ENCODE results near the gene CXADR. TPM values are rescaled to one million over a fixed set of nuclear protein-coding genes. Genes with fewer than 3 reads are reported as not detected.
A peak's percentile ranks its signal among the peaks of the same experiment; 100 is the strongest.

Gene CXADR
- total RNA-seq, 4 donors from 2014 or later, result 87.7 to 123 (median 112) TPM

- Histone ChIP-seq H3K9me3 (no peaks in the 10 kb centered on the region), H3K27ac (no peak overlapping the region), H3K27me3 (no peaks in the 10 kb centered on the region), H3K4me1 (no peaks in the 10 kb centered on the region), H3K36me3 (no peaks in the 10 kb centered on the region), H3K4me3 (no peak overlapping the region)
- no peak for DNase-seq (ENCODE audit: low spot score in 2 of 2)
- TF ChIP-seq CTCF (IDR thresholded peaks at IDR 0.05) (no peak), POLR2A (IDR thresholded peaks at IDR 0.05) (no peak), POLR2AphosphoS5 (IDR thresholded peaks at IDR 0.05) (no peak), EP300 (IDR thresholded peaks at IDR 0.05) (no peak)
- WGBS, result 98% methylated on average over 8 of the region's 8 CpGs
Observed at GRCh38 chr21:17580319-17580718, 67.5 kb downstream of the CXADR start.

DNA sequence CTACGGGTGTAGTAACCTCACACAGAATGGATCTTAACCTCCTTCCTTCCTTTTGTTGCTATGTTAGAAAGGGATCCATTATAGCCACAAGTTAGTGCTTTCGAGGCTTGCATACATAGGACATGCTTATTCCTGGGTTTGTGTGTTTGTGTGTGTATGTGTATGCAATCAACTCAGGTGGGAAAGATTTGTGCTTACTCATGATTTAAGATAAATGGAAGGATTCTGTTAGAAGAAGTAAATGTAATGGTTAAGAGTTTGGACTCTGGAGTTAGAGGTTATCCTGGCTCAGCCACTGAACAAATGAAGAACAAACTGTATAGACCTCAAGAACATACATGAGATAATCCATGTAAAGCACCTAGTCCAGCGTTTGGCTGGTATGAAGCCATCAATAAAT is 71.1 kb downstream of the CXADR start:
- H3K27me3 ChIP-seq, result no peaks in the 10 kb centered on the region
- 80% methylated on average over 3 of the region's 3 CpGs for WGBS
- H3K4me3 ChIP-seq, result no peak overlapping the region
- H3K27ac ChIP-seq, result no peak overlapping the region
- no peak for DNase-seq (ENCODE audit: low spot score in 2 of 2)
- no peaks in the 10 kb centered on the region for H3K36me3 ChIP-seq
- H3K9me3 ChIP-seq, result no peaks in the 10 kb centered on the region
- H3K4me1 ChIP-seq, result no peaks in the 10 kb centered on the region
- TF ChIP-seq POLR2AphosphoS5 (IDR thresholded peaks at IDR 0.05) (no peak), EP300 (IDR thresholded peaks at IDR 0.05) (no peak), POLR2A (IDR thresholded peaks at IDR 0.05) (no peak), CTCF (IDR thresholded peaks at IDR 0.05) (no peak)

DNA sequence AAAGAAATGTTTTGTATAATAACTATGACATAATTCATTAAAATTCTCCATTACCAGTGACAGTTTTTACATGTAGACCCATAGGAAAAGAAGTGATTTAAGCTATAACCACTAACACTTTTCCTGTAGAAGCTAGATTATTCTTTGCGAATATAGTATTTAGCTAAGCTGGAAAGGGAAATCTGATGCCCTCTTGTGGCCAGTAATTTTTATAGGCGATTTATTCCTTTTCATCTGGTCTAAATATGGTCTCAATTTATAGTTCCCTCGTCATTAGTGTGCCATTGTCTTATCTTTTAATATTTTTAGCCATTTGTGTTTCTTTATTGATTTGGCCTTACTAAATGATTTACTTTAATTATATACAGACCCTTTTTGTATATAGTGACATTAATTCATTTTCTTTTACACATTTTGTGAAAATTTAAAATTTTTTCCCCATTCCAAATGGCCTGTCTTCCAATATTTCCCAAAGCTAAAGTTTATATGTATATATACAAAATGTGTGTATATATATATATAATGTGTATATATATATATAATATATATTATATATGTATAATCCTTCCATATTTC is 73.1 kb downstream of the CXADR start:
- no peaks in the 10 kb centered on the region for H3K4me1 ChIP-seq
- no peaks in the 10 kb centered on the region for H3K27me3 ChIP-seq
- H3K4me3 ChIP-seq, result no peak overlapping the region
- no peaks in the 10 kb centered on the region for H3K9me3 ChIP-seq
- no peaks in the 10 kb centered on the region for H3K36me3 ChIP-seq
- WGBS, result 5% methylated on average over 3 of the region's 3 CpGs
- TF ChIP-seq POLR2AphosphoS5 (IDR thresholded peaks at IDR 0.05), result no peak
- TF ChIP-seq CTCF (IDR thresholded peaks at IDR 0.05), result peak; percentile 29 to 45
- no peak for TF ChIP-seq POLR2A (IDR thresholded peaks at IDR 0.05)
- no peak for TF ChIP-seq EP300 (IDR thresholded peaks at IDR 0.05)
- H3K27ac ChIP-seq, result no peak overlapping the region
- DNase-seq (ENCODE audit: low spot score in 2 of 2), result no peak

DNA sequence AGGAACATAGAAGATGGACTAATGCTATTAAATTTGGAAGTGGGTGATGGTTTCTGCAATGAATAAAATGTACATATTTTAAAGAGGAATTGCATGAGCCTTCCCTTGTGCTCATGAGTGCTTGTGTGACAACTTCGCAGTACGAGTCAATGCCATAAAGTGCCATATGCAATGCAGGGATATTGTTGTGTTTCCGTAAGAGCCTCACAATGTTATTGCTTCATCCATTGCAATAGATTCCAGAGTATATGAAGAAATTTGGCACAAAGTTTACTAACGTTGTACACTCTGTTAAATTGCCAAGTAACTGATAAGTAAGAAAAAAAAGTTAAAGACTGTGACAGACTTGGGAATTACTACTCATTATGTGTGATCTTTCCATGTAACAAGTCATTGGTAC is 77.6 kb downstream of the CXADR start:
- Histone ChIP-seq H3K27ac (no peak overlapping the region), H3K4me1 (no peaks in the 10 kb centered on the region), H3K9me3 (no peaks in the 10 kb centered on the region), H3K4me3 (no peak overlapping the region), H3K36me3 (peaks cover 24% of the 10 kb centered on the region), H3K27me3 (no peaks in the 10 kb centered on the region)
- TF ChIP-seq POLR2AphosphoS5 (IDR thresholded peaks at IDR 0.05), result no peak
- TF ChIP-seq EP300 (IDR thresholded peaks at IDR 0.05), result no peak
- no peak for TF ChIP-seq POLR2A (IDR thresholded peaks at IDR 0.05)
- TF ChIP-seq CTCF (IDR thresholded peaks at IDR 0.05), result no peak
- no peak for DNase-seq (ENCODE audit: low spot score in 2 of 2)
- 60% methylated on average over 4 of the region's 4 CpGs for WGBS

- Histone ChIP-seq H3K27me3 (no peaks in the 10 kb centered on the region), H3K4me3 (no peak overlapping the region), H3K4me1 (no peaks in the 10 kb centered on the region), H3K36me3 (peaks cover 77% of the 10 kb centered on the region), H3K27ac (no peak overlapping the region), H3K9me3 (no peaks in the 10 kb centered on the region)
- no peak for DNase-seq (ENCODE audit: low spot score in 2 of 2)
- TF ChIP-seq POLR2AphosphoS5 (IDR thresholded peaks at IDR 0.05) (no peak), CTCF (IDR thresholded peaks at IDR 0.05) (no peak), EP300 (IDR thresholded peaks at IDR 0.05) (no peak), POLR2A (IDR thresholded peaks at IDR 0.05) (no peak)
- WGBS, result 63% methylated on average over 1 of the region's 1 CpG
Observed at GRCh38 chr21:17597680-17598079, 84.8 kb downstream of the CXADR start.

Data from suprapubic skin (tissue), 4 donors.